ENCODE measurements around the gene IAPP. TPM values are rescaled to one million over a fixed set of nuclear protein-coding genes. Genes with fewer than 3 reads are reported as not detected.
A peak's percentile ranks its signal among the peaks of the same experiment; 100 is the strongest.

The IAPP gene
- total and polyA plus RNA-seq, 9 of the 15 experiments (the other 6 are each of a cell fraction or from before 2014, with no cell fraction given), result not detected

DNA sequence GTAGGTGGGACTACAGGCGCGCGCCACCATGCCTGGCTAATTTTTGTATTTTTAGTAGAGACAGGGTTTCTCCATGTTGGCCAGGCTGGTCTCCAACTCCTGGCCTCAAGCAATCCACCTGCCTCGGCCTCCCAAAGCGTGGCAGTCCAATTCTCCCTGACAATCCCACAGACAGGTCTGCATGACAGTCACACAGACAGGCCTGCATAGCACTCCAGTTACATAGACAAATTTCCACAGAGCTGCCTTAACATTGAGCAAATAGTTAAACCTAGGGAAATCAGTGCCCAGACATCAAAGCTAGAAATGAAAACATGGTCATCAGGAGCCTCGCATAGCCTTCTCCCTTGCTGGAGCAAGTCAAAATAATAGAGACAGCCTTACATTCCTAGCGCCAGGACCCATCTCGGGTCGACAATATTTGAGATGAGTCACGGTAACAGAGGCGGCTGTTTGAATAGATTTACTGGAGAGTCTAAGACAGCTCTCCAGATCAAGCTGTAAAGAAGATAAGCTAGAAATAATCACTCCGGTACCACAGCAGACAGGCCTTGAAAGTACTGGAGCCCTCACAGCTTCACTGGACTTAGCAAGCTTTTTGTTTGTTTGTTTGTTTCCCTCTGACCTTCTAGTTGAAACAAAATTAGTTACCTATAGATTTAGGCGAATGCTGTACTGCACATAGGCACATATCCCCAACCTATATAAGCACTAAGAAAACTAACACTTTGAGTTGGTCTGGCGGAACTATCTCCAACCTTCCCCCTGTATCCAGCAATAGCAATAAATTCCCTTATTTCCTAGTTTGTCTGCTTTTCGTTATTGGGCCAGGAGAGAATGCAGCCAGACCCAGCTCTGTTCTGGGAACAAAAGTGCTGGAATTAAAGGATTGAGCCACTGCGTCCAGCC, 40.9 kb downstream of the IAPP start (continued):
- TF ChIP-seq, protein P1, sequence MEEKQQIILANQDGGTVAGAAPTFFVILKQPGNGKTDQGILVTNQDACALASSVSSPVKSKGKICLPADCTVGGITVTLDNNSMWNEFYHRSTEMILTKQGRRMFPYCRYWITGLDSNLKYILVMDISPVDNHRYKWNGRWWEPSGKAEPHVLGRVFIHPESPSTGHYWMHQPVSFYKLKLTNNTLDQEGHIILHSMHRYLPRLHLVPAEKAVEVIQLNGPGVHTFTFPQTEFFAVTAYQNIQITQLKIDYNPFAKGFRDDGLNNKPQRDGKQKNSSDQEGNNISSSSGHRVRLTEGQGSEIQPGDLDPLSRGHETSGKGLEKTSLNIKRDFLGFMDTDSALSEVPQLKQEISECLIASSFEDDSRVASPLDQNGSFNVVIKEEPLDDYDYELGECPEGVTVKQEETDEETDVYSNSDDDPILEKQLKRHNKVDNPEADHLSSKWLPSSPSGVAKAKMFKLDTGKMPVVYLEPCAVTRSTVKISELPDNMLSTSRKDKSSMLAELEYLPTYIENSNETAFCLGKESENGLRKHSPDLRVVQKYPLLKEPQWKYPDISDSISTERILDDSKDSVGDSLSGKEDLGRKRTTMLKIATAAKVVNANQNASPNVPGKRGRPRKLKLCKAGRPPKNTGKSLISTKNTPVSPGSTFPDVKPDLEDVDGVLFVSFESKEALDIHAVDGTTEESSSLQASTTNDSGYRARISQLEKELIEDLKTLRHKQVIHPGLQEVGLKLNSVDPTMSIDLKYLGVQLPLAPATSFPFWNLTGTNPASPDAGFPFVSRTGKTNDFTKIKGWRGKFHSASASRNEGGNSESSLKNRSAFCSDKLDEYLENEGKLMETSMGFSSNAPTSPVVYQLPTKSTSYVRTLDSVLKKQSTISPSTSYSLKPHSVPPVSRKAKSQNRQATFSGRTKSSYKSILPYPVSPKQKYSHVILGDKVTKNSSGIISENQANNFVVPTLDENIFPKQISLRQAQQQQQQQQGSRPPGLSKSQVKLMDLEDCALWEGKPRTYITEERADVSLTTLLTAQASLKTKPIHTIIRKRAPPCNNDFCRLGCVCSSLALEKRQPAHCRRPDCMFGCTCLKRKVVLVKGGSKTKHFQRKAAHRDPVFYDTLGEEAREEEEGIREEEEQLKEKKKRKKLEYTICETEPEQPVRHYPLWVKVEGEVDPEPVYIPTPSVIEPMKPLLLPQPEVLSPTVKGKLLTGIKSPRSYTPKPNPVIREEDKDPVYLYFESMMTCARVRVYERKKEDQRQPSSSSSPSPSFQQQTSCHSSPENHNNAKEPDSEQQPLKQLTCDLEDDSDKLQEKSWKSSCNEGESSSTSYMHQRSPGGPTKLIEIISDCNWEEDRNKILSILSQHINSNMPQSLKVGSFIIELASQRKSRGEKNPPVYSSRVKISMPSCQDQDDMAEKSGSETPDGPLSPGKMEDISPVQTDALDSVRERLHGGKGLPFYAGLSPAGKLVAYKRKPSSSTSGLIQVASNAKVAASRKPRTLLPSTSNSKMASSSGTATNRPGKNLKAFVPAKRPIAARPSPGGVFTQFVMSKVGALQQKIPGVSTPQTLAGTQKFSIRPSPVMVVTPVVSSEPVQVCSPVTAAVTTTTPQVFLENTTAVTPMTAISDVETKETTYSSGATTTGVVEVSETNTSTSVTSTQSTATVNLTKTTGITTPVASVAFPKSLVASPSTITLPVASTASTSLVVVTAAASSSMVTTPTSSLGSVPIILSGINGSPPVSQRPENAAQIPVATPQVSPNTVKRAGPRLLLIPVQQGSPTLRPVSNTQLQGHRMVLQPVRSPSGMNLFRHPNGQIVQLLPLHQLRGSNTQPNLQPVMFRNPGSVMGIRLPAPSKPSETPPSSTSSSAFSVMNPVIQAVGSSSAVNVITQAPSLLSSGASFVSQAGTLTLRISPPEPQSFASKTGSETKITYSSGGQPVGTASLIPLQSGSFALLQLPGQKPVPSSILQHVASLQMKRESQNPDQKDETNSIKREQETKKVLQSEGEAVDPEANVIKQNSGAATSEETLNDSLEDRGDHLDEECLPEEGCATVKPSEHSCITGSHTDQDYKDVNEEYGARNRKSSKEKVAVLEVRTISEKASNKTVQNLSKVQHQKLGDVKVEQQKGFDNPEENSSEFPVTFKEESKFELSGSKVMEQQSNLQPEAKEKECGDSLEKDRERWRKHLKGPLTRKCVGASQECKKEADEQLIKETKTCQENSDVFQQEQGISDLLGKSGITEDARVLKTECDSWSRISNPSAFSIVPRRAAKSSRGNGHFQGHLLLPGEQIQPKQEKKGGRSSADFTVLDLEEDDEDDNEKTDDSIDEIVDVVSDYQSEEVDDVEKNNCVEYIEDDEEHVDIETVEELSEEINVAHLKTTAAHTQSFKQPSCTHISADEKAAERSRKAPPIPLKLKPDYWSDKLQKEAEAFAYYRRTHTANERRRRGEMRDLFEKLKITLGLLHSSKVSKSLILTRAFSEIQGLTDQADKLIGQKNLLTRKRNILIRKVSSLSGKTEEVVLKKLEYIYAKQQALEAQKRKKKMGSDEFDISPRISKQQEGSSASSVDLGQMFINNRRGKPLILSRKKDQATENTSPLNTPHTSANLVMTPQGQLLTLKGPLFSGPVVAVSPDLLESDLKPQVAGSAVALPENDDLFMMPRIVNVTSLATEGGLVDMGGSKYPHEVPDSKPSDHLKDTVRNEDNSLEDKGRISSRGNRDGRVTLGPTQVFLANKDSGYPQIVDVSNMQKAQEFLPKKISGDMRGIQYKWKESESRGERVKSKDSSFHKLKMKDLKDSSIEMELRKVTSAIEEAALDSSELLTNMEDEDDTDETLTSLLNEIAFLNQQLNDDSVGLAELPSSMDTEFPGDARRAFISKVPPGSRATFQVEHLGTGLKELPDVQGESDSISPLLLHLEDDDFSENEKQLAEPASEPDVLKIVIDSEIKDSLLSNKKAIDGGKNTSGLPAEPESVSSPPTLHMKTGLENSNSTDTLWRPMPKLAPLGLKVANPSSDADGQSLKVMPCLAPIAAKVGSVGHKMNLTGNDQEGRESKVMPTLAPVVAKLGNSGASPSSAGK (IDR thresholded peaks at IDR 0.05), result 0 out of 2 replicates have a peak, but pooled peaks have one; percentile 21
- TF ChIP-seq ATF7 (IDR thresholded peaks at IDR 0.05) (peak; percentile 20; the same call in 1 of the 2 replicates), EP300 (IDR thresholded peaks at IDR 0.05; ENCODE audit: low read length) (peak; percentile 70; the same call in 1 of the 2 replicates), ETV5 (CRISPR knock-in tag; IDR thresholded peaks at IDR 0.05; ENCODE audit: low read depth) (no peak), RCOR1 (IDR thresholded peaks at IDR 0.05; ENCODE audit: borderline replicate concordance in 1 of 2, low read depth in 2 of 2, low read length in 2 of 2) (peak in 1 of 2 experiments; percentile 56; a peak in 2 of 4 replicates), ATF1 (CRISPR knock-in tag; IDR thresholded peaks at IDR 0.05) (no peak), ATF1 (tag; IDR thresholded peaks at IDR 0.05) (0 out of 2 replicates have a peak, but pooled peaks have one; percentile 11), FOSL1 (tag; conservative IDR thresholded peaks at IDR 0.05) (peak; percentile 57; the same call in 1 of the 2 replicates), ZFX (CRISPR knock-in tag; IDR thresholded peaks at IDR 0.05) (peak; percentile 47), ZNF316 (IDR thresholded peaks at IDR 0.05) (peak; percentile 44), TEAD4 (IDR thresholded peaks at IDR 0.05; ENCODE audit: low read length) (peak; percentile 85), TEAD4 (CRISPR knock-in tag; IDR thresholded peaks at IDR 0.05; ENCODE audit: borderline replicate concordance) (no peak), YY1 (IDR thresholded peaks at IDR 0.05; ENCODE audit: borderline replicate concordance in 1 of 3, control insufficient read depth in 1 of 3, extremely low read depth in 1 of 3, insufficient read depth in 3 of 3, insufficient read length in 1 of 3, insufficient replicate concordance in 2 of 3, low read depth in 1 of 3, low read length in 2 of 3) (no peak), SMARCE1 (IDR thresholded peaks at IDR 0.05) (peak; percentile 77)
- TF ChIP-seq, protein P2, sequence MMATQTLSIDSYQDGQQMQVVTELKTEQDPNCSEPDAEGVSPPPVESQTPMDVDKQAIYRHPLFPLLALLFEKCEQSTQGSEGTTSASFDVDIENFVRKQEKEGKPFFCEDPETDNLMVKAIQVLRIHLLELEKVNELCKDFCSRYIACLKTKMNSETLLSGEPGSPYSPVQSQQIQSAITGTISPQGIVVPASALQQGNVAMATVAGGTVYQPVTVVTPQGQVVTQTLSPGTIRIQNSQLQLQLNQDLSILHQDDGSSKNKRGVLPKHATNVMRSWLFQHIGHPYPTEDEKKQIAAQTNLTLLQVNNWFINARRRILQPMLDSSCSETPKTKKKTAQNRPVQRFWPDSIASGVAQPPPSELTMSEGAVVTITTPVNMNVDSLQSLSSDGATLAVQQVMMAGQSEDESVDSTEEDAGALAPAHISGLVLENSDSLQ (IDR thresholded peaks at IDR 0.05), result peak; percentile 30; the same call in 1 of the 2 replicates
